Activated gamma-delta T cell treated with Interleukin-2 at 50 U/mL for 16 hours (primary cell): Measurements from ENCODE around the gene CSPG5.

ENCODE experiments used
- DNase-seq: peaks from one replicate; pipeline ENCODE4 v3.0.0-alpha.2; 2020

Gene CSPG5

DNA sequence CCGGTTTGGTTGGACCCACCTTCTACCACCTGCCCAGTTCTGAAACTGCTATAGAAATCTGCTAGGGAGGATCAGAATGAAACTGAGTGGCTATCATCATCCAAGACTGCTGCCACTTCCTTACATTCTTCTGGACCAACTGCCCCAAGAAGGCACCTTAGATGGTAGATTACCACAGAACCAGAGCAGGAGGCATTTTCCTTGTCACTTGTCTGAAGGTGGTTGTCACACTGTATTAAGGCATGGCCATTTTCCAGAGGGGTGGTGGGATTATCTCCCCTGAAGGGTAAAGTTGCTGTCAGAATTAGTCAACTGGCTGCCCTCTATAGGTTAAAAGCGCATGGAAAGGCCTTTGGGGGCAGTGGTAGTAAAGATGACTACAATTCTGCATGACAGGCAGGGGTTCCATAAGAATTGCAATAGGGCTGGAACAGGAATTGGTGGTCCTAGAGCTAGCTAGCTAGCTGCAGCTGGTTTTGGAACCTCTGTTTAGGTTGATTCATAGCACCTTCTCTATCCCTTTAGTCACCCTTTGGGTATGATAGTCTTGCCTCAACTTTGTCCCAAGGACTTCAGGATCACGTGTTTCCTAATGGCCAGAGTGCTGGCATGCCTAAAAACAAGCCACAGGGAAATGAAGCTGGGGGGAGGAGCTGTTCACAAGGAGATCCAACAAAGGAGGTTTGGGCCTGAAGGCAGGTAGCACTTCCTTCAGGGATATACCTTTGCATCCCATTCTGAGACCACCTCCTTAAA lies 4.8 kb upstream of the CSPG5 start:
- no peak for DNase-seq

DNA sequence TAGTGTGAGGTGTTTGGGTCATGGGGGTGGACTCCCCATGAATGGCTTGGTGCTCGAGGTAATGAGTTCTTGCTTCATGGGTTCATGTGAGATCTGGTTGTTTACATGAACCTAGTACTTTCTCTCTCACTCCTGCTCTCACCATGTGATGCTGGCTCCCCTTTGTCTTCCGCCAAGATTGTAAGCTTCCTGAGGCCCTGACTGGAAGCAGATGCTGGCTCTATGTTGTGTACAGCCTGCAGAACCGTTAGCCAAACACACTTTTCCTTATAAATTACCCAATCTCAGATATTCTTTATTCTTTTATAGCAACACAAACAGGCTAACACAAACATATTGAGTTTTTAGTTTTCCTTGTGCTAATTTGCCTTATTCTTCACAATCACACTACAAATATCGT lies 3.2 kb upstream of the CSPG5 start:
- no peak for DNase-seq

DNA sequence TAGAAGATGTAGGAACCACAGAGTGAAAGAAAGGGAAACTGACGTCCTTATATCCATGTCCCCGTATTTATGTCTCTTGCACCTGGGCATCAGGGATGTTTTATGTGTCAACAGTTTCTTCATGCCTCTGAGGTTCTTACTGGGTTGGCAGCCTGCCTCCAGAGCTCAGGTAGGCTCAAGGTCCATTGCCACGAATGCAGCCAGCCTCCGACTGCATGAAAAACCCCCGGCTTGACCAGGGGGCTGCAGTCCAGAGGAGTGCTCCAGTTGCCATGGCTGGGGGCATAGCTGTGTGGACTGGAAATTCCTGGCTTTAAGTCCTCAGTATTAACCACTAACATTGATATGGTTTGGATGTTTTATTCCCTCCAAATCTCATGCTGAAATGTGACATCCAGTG lies 2.8 kb upstream of the CSPG5 start:
- DNase-seq = no peak

DNA sequence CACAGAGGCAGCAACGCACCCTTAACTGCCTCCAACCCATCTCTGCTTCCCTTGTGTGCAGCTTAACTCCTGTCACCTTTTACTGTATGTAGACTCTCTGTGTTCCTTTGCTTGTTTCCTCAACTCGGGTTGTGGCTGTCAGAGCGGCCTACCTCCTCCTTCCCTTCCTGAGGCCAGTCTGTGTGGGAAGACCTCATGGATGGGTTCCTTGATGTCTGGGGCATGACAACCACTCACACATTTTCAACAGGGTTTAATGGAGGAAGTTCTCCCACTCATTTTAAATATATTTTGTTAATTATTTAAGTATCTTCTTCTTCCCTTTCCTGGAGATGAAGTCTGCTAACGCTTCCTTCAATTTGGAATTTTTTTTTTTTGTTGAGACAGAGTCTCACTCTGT lies 1.8 kb upstream of the CSPG5 start:
- DNase-seq = no peak

DNA sequence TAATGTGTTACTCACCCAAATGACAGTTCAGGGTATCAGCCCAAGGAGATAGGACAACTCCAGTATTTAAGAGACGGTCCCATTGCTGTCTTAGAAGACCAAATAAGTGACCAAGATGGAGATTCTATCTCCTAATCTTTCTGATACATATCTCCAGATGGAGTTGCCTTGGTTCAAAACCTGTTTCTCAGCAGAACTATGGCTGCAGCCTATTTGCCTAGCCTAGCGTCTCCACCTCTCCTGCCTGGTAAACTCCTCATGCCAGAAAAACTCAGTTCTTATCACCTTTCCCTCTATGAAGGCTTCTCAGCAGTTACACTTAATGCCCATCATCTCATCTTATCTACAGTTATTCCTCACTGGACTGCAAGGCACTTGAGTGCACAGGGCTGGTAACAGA lies 1.2 kb upstream of the CSPG5 start:
- no peak for DNase-seq

DNA sequence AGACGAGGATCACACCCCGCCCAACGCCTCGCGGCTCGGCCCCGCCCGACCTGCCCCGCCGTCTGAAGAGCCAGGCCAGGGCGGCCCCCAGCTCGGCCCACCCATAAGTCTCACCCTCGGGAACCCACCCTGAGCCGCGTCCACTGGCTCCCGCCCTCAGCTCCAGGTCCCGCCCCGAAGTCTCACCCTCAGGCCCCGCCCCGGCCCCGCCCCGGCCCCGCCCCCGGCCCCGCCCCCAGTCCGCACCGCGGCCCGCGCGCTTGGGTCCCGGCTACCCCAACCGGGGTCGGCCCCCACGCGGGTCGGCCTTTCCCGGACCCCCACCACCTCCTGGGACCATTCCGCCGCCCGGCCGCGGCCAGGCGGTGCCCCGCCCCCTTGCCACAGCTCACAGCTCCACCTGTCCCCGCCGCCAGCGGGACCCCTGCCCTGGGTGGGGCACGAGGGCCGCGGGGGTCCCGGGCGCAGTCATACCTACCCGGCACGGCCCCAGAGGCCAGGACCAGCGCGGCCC lies 489 bp downstream of the CSPG5 start:
- DNase-seq = peak; percentile 27

DNA sequence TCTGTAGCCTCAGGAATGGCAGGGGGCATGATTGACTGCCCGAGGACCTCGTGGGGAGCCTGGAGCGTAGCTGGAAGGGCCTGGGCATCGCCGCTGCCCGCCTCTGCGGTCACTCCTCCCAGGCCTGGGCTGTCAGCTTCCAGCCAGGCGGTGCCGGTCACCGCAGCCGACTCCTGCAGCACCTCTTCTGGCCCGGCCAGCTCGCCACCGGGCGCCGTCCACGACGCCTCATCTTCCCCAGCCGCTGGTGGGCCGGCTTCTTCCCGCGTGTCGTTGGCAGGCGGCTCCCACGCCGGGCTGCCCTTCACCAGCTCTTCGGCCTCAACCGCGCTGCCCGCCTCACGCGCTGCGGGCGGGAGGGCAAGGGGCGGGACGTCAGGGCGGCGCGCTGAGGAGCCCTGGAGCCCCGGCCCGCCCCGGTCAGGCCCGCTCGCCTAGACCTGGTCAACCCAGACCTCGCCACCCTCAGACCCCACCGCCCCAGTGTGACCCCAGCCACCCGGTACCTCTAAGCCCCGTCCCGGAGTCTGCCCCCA lies 1.0 kb downstream of the CSPG5 start:
- DNase-seq = no peak

DNA sequence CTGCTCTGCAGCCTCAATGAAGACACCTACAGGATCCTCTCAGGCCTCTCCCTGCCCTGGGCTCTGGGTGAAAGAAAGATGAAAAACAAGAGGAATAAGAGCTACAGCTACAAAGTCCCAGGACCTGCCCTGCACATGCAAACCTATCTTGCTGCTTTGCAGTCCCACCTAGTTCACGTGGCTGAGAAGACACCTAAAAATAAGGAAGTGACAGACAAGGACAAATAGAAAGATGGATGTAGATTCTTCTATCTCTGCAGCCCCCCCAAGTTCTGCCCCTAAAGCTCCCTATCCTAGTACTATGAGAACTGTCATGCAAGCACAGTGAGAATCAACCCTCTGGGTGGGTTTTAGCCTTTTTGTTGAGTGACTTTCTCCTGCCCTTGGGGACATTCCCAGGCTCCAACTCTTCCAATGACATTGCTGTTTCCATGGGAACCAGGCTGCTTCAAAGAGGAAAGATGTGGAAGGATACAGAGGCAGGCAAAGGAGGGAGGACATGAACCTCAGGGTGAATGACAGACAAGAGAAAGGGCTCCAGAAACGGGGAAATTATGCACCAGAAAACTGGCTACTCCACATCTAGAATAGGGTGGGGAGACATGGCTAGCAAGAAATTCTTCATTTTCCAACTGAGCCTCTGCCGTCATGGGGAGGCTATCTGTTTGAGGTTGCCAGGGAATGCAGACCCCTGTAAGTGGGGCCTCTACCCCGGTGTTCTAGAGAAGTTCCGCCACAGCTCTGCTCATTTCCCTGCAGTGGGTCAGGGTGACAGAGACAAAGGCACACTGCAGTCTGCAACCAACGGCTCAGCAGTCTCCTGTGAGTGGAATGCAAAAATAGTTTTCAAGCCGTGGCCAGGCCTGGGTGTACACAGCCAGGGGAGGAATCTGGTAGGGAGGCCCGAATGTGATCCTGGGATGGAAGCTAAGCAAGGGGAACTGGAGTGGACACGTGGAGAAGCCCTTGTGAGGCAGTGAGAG lies 5.2 kb downstream of the CSPG5 start:
- no peak for DNase-seq

DNA sequence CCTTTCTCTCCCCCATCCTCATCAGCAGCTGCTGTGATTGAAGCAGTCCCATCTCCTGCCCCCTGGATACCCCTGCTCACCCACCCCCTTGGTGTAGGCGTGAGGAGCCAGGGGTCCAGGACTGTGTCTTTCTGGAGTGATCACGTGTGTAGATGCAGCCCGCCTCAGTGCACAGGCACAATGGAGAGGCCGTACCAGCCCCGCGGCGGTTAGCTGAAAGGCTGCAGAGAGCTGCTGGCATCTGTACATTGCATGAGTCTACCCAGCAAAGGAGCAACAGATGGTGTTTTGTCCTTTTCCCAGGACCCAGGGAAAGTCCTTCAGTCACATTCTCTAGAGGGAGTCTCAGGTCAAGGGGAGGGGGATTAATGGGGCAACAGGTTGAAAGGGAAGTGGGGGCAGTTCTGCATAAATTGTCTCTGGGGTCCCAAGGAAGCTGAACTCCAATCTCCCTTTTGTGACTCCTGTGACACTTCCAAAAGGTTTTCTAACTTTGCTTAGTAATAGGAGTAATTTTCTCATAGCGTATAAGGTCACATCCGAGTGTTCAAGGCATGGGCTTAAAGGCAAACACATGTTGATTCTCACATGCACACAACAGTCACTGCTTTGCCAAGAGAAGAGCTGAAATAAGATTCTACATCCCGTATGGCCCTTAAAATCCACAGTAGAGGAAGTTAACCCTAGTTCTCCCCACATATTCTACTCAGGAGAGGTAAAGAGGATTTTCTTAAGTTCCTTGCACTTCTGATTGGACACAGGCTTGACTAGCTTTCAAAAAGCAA lies 7.1 kb downstream of the CSPG5 start:
- no peak for DNase-seq

DNA sequence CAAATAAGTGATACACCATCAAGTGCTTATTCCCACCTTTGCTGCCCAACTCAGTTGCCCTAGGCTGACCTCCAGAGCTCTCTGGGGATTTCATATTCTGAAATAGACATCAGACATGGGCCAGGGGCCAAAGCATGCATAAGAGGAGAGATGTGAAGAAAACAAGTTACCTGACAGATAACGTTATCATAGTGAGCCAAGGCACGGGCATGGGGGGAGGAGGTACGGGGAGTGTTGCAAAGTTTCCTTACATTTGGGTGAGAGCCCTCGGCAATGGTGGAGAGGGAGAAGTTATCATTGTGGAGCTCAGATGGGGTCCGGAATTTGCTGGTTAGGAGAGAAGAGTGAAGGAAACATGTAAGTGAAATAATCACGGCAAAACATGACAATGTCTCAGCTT lies 9.8 kb downstream of the CSPG5 start:
- no peak for DNase-seq

DNA sequence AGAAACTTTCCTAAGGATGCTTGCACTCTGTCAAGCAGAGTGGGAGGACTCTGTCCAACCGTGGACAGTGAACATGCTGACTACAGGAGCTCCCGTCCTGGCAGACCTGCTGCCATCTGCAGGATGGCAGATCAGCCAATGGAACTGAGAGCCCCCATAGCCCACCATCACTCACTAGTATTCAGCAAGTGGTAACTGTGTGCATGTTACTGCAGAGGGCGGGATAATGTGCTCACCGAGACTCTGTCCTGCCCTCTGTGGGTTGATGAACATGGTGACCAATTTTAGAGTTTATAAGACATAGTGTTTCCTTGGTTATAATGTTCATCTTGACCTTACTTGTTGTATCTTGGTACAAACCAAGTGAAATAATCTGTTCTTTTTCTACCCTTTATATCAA lies 11.5 kb downstream of the CSPG5 start:
- no peak for DNase-seq

DNA sequence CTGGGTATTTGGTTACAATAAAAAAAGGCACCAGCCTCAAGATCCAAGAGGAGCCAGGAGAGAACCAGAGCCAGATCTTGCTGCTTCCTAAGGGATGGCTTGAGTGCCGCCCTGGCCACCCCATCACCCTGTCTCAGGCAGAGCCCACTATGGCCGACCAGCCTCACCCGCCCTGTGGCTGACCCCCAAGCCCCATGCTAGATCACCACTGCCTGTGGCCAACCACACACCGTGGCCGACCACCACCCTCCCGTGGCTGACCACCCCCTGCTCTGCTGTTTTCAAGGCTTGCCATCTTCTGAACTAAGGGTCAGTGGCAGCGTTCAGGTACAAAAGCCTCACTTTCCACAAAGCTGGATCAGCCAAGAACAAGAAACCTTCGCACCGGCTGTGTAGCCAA lies 12.0 kb downstream of the CSPG5 start:
- no peak for DNase-seq

DNA sequence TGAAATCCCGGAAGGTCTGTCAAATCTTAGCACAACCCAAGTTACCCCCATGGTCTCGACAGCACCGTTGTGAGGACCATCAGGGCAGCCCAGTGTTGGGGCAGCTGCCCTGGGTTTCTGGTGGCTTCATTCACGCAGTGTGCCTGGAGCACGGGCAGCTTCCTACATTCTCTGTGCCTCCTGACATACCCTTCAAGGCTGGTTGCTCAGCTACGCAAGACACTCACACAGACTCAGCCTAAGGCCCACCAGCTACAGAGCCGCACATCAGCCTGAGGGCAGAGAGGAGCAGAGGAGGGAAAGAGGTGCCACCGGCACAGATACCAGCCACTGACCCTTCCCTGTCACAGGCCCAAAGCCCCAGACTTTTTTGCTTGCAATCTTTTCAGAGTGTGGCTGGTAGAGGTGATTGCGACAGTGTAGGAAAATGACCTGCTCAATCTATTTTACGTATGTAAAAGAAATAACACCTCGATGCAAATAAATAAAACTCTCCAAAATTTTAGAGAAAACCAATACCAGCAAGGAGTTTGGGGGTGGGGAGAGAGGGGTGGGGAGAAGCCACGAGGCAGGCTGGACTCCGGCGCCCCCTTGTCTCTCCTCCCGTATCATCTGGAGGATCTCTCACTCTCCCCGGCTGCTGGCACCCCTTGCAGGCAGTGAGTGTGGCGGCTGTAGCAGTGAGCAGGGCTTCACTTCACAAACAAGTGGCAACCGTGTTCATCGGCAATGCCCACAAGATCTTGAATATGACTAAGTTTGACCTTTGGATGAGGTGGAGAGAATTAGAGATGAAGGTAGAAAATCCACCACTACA lies 12.7 kb downstream of the CSPG5 start:
- no peak for DNase-seq

DNA sequence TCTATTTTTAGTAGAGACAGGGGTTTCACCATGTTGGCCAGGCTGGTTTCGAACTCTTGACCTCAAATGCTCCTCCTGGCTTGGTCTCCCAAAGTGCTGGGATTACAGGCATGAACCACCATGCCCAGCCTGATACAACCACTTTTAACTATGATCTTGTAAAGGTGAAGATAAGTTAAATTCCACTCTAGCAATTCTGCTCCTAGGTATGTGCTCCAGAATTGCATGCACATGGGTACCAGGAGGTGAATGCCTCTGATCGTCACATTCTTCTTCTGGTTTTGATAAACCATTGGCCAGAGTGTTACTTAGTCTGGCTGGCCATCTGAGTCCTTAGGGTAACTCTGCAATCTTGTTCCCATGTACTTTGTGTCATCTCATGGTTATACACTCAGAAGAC lies 22.3 kb downstream of the CSPG5 start:
- DNase-seq = no peak

DNA sequence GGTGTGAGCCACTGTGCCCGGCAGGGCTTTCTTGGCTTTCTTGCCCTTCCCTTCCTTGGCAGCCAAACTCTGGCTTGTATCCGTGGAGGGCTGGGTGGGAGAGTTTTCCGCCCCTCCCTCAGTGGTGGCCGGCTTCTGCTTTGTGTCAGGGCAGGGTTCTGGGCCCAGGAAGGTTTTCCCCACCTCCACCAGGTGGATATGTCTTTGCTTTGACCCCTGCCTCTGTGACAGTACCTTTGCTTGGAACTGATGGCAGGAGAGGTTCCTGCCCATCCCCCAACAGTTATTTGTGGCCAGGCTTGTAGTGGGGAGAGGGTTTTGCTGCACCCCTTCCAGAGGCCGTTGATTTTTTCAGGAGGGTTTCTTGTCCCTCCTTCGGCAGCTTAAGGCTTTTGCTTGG lies 24.3 kb downstream of the CSPG5 start:
- no peak for DNase-seq

DNA sequence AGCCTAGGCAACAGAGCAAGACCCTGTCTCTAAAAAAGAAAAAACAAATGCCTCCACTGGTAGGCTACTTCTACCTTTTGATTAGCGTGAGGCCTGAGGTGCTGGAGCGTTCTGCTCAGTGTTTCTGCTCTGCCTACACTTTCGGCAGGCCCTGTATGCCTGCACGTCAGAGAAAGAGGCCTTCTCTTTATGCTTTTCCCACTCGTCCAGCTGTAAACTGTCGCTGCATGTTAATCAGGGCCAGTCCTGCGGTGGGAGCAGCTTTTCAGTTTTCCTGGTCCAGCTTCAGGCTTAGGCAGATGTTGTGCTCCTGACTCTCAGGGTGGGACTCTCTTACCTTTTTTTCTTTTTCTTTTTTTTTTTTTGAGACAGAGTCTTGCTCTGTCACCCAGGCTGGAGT lies 25.3 kb downstream of the CSPG5 start:
- DNase-seq = no peak

DNA sequence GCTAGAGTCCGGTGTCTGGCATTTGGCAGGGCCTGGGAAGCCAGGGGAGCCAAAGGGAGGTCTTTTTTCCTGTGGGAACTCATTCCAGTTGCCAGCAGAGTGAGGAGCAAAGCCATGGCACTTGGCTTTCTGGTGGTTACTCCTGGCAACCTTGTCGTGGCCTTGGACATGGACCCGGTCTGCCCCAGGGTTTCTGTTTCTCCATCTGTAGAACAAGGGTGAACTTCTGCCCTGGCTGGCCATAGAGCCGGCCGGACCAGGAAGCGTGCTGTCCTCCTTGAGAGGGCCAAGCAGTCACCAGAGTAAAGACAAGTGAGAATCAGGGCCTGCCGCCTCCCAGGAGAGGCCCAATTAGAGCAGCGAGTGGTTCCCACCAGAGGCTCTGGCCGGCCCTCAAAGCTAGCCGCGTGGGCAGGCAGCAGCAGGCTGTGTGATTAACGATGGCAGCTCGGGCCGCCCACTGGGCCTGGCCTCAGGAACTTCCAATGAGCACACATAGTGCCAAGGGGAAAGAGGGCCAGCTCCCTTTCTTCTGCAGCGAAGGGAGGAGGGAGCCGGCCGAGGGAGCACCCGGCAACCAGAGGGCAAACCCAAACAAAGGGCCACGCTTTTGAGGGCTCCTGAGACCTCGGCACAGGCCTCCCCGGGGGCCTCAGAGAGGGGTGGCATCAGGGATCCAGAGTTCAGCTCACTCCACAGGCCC lies 36.0 kb downstream of the CSPG5 start:
- DNase-seq = no peak

DNA sequence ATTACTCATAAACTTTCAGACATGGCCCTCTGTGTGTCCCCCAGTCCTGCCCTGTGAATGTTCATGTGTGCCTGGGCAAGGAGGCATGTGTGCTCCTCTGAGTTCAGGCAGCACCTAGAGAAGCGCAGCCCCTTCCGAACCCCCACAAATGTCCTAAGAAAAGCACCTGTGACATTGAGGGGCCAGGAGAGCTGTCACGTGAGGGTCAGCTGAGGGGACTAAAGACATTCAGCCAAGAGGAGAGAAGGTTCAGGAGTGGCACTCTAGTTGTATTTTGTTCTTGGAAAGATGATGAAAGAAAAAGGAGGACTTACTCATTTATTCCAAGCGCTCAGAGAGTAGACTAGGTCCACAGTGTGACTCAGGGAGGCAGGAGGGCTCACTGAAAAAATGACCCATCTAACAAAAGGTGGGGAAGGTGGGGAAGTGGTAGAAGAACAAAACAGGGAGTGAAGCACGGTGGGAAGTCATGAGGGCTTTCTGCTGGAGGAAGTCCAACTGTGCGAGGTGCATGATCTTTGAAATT lies 37.0 kb downstream of the CSPG5 start:
- DNase-seq = no peak

DNA sequence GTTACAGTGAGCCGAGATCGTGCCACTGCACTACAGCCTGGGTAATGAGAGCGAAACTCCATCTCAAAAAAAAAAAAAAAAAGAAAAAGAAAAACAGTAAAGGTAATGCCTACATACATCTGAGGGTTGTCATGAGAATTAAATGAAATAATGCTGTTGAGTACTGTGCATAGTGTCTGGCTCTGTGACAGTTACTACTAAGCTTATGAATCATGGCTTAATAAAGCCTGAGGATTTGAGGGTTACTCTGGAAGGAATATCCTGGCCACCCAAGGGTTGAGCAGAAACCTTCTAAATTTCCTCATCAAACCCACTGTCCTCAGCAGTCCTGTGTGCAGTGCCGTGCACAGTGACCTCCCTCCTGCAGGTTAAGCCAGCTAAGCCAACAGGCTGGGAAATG lies 38.4 kb downstream of the CSPG5 start:
- DNase-seq = no peak

DNA sequence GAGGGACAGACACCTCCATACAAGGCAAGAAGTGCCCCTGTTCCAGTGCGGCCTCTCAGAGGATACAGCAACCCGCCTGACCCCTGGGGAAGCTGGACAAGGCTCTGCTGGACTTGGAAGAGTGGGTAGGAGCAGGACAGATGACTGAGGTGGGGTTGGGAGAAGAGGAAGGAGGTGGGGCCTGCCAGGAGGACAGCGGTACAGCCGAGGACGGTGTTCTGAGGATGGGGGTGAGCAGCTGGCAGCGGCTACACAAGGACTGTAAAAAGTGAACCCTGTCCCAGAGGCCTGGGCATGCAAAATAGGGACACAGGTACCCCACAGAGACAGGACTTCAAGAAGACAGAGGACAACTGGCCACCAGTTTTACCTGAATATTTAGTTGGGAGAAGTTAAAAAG lies 41.7 kb downstream of the CSPG5 start:
- no peak for DNase-seq
